Dermis lymphatic vessel endothelial cell (primary cell): ENCODE results near the gene OR2T8. TPM values are rescaled to one million over a fixed set of nuclear protein-coding genes. Genes with fewer than 3 reads are reported as not detected.

Experiments used
- total RNA-seq: library from RNA; depleted of rRNA; stranded (reverse); fragments of >200 nt; gene quantifications from 2 replicates; pipeline ENCODE4 v1.2.1, GENCODE V29; 2014

The OR2T8 gene
- not detected in 2 replicates for total RNA-seq

GRCh38 chr1:247919952-247920351, at the start of gene OR2T8:
Gene OR2T8, plus strand, starts transcription at chr1:247920252. Its CDS starts 766 bp downstream, at chr1:247921018.

GRCh38 chr1:247895163-247895637, 24.9 kb upstream of the OR2T8 start, which contains the start of gene OR2W3:
Gene OR2W3, plus strand, starts transcription at chr1:247895587. Its CDS starts 0 bp downstream, at chr1:247895587.

GRCh38 chr1:247924868-247925267, 4.8 kb downstream of the OR2T8 start, which contains the start of gene OR2AJ1:
Gene OR2AJ1, plus strand, starts transcription at chr1:247924889. Its CDS starts 8,880 bp downstream, at chr1:247933769.

GRCh38 chr1:247948558-247948957, 28.5 kb downstream of the OR2T8 start, which contains the start of gene OR2L8:
Gene OR2L8, plus strand, starts transcription at chr1:247948858. Its CDS starts 0 bp downstream, at chr1:247948858.

GRCh38 chr1:247964933-247965332, 44.9 kb downstream of the OR2T8 start, which contains the start of gene OR2AK2:
Gene OR2AK2, plus strand, starts transcription at chr1:247965233. Its CDS starts 144 bp downstream, at chr1:247965377.

Other genes with a start within 250 kb of the OR2T8 start
- not detected in 2 replicates for gene OR13G1, start 240.5 kb upstream of the OR2T8 start, total RNA-seq
- not detected in 2 replicates for gene OR6F1, start 203.6 kb upstream of the OR2T8 start, total RNA-seq
- gene OR14K1, start 181.6 kb upstream of the OR2T8 start, total RNA-seq: 0.11 TPM in 1 of 2 replicates, not detected in the other
- gene OR14A2, start 172.1 kb upstream of the OR2T8 start, total RNA-seq: not detected in 2 replicates
- not detected in 2 replicates for gene OR1C1, start 159.7 kb upstream of the OR2T8 start, total RNA-seq
- not detected in 2 replicates for gene OR14A16, start 96.1 kb upstream of the OR2T8 start, total RNA-seq
- not detected in 2 replicates for gene OR11L1, start 78.4 kb upstream of the OR2T8 start, total RNA-seq
- 0.33 and 0.43 TPM in 2 replicates for gene TRIM58, start 63.1 kb upstream of the OR2T8 start, total RNA-seq
- gene OR2W3, start 24.7 kb upstream of the OR2T8 start, total RNA-seq: 0.09 and 0.33 TPM in 2 replicates
- gene OR2AJ1, start 4.6 kb downstream of the OR2T8 start, total RNA-seq: not detected in 2 replicates
- gene OR2L8, start 28.6 kb downstream of the OR2T8 start, total RNA-seq: not detected in 2 replicates
- gene OR2AK2, start 45.0 kb downstream of the OR2T8 start, total RNA-seq: not detected in 2 replicates
- not detected in 2 replicates for gene OR2L5, start 93.4 kb downstream of the OR2T8 start, total RNA-seq
- not detected in 2 replicates for gene OR2L2, start 109.8 kb downstream of the OR2T8 start, total RNA-seq
- gene OR2L3, start 126.6 kb downstream of the OR2T8 start, total RNA-seq: not detected in 2 replicates
- not detected in 2 replicates for gene OR2L13, start 174.9 kb downstream of the OR2T8 start, total RNA-seq
- not detected in 2 replicates for gene OR2M5, start 224.9 kb downstream of the OR2T8 start, total RNA-seq